Measurements from ENCODE around the gene PTK7.

Gene PTK7

GRCh38 chr6:43184268-43184985 is 108.3 kb downstream of the PTK7 start:
- no peak for TF ChIP-seq CTCF (IDR thresholded peaks at IDR 0.05; ENCODE audit: insufficient read depth, low read length, missing control alignments)
- no peak overlapping the region for H3K4me3 ChIP-seq (ENCODE audit: low read depth, low read length)
- ChIA-PET CTCF (no interaction called here), POLR2A (interaction anchor here (0.8 kb wide), 1 partner anchor 9 kb away, joined by 3 read pairs; no protein-coding TSS in a partner anchor)
- DNase-seq (ENCODE audit: low read depth, low spot score), result no peak

- ChIA-PET POLR2A (interaction anchor here (0.9 kb wide), 1 partner anchor 11 kb away, joined by 3 read pairs; no protein-coding TSS in a partner anchor), CTCF (interaction anchor here (1.9 kb wide), 1 partner anchor 44 kb away, joined by 6 read pairs; the partner anchor contains the start of gene DNPH1)
- DNase-seq (ENCODE audit: low read depth, low spot score), result no peak
- TF ChIP-seq CTCF (IDR thresholded peaks at IDR 0.05; ENCODE audit: insufficient read depth, low read length, missing control alignments), result no peak
- H3K4me3 ChIP-seq (ENCODE audit: low read depth, low read length), result no peak overlapping the region
These were observed 109.4 kb downstream of the PTK7 start for GRCh38 chr6:43185391-43185985.

- no peak overlapping the region for H3K4me3 ChIP-seq (ENCODE audit: low read depth, low read length)
- POLR2A ChIA-PET, result interaction anchor here (0.9 kb wide), 1 partner anchor 12 kb away, joined by 3 read pairs; no protein-coding TSS in a partner anchor
- TF ChIP-seq CTCF (IDR thresholded peaks at IDR 0.05; ENCODE audit: insufficient read depth, low read length, missing control alignments), result no peak
- CTCF ChIA-PET, result interaction anchor here (1.9 kb wide), 1 partner anchor 44 kb away, joined by 6 read pairs; the partner anchor contains the start of gene DNPH1
- DNase-seq (ENCODE audit: low read depth, low spot score), result no peak
These were observed 109.9 kb downstream of the PTK7 start for GRCh38 chr6:43186019-43186418.

GRCh38 chr6:43186706-43187105 is 110.6 kb downstream of the PTK7 start:
- no peak for TF ChIP-seq CTCF (IDR thresholded peaks at IDR 0.05; ENCODE audit: insufficient read depth, low read length, missing control alignments)
- H3K4me3 ChIP-seq (ENCODE audit: low read depth, low read length), result no peak overlapping the region
- no peak for DNase-seq (ENCODE audit: low read depth, low spot score)
- CTCF ChIA-PET, result interaction anchor here (1.9 kb wide), 1 partner anchor 43 kb away, joined by 6 read pairs; the partner anchor contains the start of gene DNPH1
- POLR2A ChIA-PET, result no interaction called here

GRCh38 chr6:43187821-43188220 is 111.7 kb downstream of the PTK7 start:
- ChIA-PET CTCF (interaction anchor here (1.6 kb wide), 1 partner anchor 14 kb away, joined by 4 read pairs; no protein-coding TSS in a partner anchor), POLR2A (no interaction called here)

More at GRCh38 chr6:43187821-43188220, 111.7 kb downstream of the PTK7 start:
- TF ChIP-seq CTCF (IDR thresholded peaks at IDR 0.05; ENCODE audit: insufficient read depth, low read length, missing control alignments), result no peak
- no peak overlapping the region for H3K4me3 ChIP-seq (ENCODE audit: low read depth, low read length)
- no peak for DNase-seq (ENCODE audit: low read depth, low spot score)

Data from AG04449 (cell line).